ENCODE results near the gene GLRX2.
A peak's percentile ranks its signal among the peaks of the same experiment; 100 is the strongest.

DNA sequence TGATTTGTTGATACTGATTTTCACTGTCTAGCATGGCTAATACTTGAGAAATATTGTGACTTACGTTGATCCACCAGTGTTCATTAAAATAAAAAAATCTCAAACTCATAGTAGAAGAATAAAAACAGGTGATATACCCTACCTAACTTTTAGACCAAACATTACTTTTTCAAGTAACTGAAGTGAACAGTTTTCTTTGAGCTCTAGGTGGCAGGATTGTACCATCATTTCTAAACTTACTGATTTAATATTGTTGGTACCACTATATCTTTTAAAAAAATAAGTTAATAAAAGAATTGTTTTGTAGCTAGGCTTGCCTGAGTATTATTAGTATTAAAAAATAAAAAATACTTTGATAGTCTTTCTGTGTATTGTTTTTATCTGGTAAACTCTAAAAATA lies 38.1 kb upstream of the GLRX2 start:
- TF ChIP-seq, protein P1, sequence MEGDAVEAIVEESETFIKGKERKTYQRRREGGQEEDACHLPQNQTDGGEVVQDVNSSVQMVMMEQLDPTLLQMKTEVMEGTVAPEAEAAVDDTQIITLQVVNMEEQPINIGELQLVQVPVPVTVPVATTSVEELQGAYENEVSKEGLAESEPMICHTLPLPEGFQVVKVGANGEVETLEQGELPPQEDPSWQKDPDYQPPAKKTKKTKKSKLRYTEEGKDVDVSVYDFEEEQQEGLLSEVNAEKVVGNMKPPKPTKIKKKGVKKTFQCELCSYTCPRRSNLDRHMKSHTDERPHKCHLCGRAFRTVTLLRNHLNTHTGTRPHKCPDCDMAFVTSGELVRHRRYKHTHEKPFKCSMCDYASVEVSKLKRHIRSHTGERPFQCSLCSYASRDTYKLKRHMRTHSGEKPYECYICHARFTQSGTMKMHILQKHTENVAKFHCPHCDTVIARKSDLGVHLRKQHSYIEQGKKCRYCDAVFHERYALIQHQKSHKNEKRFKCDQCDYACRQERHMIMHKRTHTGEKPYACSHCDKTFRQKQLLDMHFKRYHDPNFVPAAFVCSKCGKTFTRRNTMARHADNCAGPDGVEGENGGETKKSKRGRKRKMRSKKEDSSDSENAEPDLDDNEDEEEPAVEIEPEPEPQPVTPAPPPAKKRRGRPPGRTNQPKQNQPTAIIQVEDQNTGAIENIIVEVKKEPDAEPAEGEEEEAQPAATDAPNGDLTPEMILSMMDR (IDR thresholded peaks at IDR 0.05): peak in 6 of 7 experiments; percentile 7 to 32 (median 27)
- TF ChIP-seq POLR2A (IDR thresholded peaks at IDR 0.05): no peak

Data from body of pancreas (tissue), 4 donors.